DND-41 (cell line): Measurements from ENCODE around the gene TMEFF2.

Source experiments
- CTCF ChIP-seq: IDR thresholded peaks from 2 replicates; pipeline ENCODE4 v1.5.1; 2012; ENCODE audit warnings: borderline replicate concordance, low read length, moderate library complexity, mild to moderate bottlenecking; ENCODE audit not compliant: poor library complexity, severe bottlenecking; ENCODE audit errors: extremely low read depth
- EZH2 ChIP-seq: IDR thresholded peaks from 3 replicates; pipeline ENCODE4 v1.6.1; 2012; ENCODE audit warnings: borderline replicate concordance, low read depth, mild to moderate bottlenecking, moderate library complexity, low read length, inconsistent platforms; ENCODE audit not compliant: severe bottlenecking

GRCh38 chr2:191942739-191943103 lies 252.0 kb downstream of the TMEFF2 start:
- TF ChIP-seq CTCF = no peak
- TF ChIP-seq EZH2 = no peak
